GM18858 (cell line): Measurements from ENCODE around the gene UCKL1.
"Not testable (repeated sequence)": the region's sequence is repeated elsewhere in the genome, so short reads cannot be mapped to it uniquely, and the experiment has no call there.

ENCODE experiments used
- ATAC-seq: cut with Tn5 transposase; IDR thresholded peaks from one replicate; pipeline ENCODE4 v1.9.1; 2021; ENCODE audit not compliant: unreplicated experiment

Gene UCKL1

GRCh38 chr20:63944078-63944941, 11.9 kb downstream of the UCKL1 start:
- ATAC-seq = no peak

GRCh38 chr20:63943808-63944077, 12.5 kb downstream of the UCKL1 start:
- no peak for ATAC-seq

DNA sequence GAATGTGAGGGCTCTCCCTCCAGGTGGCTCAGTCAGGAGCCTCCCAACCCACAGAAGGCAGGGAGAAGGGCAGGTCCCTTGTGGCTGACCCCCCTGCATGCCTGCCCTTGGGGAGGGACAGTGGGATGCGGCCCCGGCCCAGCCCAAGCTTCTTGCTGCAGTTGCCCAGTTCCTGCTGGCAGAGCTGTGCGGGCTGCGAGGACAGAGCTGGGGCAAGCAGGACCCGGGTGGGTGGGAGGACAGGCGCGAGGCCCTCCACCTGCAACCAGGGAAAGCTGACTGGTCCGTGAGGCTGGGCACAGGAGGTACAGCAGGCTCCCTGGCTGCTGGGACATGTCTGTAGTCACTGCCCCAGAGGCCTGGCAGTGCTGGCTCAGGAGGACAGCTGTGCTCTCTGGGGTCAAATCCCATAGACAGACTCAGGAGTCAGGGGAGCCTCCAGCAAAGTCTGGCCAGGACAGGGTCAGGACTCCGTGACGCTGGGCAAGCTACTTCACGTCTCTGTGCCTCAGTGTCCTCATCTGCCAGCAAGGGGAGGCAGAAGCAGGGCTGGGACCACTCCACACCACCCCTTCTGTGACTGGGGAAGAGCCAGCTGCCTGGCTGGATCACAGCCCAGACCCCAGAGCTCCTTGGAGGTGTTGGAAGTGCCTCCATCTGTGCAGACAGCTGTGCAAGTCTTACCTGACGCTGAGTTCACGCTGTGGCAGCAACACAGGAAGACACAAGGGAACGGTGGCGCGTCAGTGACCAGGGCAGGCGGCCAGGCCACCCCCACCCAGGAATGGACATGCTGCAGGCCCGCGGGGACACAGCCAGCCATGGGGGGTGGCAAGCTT, 13.0 kb downstream of the UCKL1 start:
- no peak for ATAC-seq

- ATAC-seq = no peak
Measured at GRCh38 chr20:63942250-63942951, 13.8 kb downstream of the UCKL1 start.

DNA sequence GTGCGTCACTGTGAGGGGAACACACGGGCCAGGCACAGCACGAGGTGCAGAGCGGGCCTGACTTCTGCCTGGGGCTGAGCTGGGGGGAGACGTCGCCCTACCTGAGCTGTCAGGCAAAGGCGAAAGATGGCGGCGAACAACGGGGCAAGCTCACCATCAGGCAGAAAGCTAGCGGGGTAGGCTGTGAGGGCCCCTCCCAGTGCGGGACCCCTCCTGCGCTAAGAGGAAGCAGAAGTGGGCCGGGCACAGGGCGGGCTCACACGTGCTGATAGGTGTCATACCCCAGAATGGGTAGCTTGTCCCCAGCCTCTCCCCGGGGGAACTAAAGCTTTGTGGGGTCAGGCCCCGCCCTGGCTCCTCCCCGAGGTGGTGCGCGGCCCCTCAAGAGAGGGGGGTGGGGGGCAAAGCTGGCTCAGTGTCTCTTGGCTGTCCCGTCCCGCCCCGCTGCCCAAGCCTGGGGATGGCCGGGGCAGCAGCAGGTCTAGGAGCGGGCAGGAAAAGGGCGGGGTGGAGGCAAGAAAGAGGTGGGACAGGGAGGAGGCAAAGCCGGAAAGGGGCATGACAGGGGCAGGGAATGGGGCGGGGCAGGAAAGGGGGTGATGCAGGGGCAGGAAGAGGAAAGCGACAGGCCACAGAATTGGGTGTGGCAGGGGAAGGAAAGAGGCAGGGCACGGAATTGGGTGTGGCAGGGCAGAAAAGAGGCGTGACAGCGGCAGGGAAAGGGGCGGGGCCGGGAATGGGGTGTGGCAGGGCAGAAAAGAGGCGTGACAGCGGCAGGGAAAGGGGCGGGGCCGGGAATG, 14.7 kb downstream of the UCKL1 start:
- no peak for ATAC-seq

GRCh38 chr20:63940472-63941266, 15.5 kb downstream of the UCKL1 start:
- no peak for ATAC-seq

GRCh38 chr20:63940071-63940471, 16.1 kb downstream of the UCKL1 start:
- no peak for ATAC-seq

DNA sequence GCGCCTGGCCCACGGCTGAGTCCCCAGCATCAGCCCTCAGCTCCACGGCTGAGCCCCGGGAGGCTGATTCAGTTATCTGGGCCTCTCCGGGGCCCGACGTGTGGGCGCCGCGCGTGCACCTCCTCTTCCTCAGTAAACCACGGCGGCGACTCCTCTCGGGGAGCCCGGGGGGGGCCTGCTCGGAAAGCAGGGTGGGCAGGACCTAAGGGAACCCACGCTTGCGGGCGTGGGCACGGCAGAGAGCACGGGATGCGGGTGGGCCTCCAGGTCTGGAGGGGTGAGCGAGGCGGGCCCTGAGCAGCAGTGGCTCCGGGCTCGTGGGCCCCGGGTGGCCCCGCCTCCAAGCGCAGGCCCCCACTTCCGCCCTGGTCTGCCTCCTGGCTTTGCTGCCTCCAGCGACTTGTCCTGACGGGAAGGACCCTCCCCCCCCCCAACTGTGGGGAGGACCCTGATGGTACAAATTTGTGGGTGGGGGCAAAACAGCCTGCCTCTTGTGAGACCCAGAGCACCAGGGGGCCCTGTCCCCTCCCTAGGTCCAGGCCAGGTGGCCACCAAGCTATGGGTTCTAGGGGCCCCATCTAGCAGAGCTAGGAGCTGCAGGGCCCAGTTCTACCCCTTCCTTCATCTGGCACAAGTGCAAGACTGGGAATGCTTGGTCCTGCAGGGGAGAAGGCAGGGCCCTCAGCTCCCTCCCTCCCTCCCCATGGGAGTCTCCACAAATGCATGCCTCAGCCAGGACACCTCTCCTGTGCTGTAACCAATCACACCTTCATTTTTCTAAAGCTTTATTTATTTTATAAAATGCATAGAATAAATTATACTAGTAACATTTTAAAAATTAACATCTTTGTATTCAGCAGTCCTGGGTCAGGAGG, 16.9 kb downstream of the UCKL1 start:
- ATAC-seq = no peak

DNA sequence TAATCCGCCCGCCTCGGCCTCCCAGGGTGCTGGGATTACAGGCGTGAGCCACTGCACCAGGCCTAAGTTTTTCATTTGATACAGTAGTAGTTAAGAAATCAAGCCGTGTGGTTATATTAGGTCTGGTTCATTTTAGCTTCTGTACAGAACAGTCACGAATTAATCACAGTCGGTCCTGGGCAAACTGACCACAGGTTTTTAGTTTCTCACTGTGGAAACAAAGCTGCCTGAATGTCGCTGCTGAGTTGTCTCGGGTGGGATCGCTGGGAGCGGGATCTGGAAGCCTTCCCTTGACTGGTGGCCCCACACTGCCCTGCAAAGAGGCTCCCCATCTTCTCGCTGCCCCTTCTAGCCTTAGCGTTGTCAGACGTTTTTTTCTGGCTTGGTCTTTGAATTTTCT, 18.6 kb downstream of the UCKL1 start:
- ATAC-seq = no peak

GRCh38 chr20:63935447-63935846, 20.8 kb downstream of the UCKL1 start:
- no peak for ATAC-seq

DNA sequence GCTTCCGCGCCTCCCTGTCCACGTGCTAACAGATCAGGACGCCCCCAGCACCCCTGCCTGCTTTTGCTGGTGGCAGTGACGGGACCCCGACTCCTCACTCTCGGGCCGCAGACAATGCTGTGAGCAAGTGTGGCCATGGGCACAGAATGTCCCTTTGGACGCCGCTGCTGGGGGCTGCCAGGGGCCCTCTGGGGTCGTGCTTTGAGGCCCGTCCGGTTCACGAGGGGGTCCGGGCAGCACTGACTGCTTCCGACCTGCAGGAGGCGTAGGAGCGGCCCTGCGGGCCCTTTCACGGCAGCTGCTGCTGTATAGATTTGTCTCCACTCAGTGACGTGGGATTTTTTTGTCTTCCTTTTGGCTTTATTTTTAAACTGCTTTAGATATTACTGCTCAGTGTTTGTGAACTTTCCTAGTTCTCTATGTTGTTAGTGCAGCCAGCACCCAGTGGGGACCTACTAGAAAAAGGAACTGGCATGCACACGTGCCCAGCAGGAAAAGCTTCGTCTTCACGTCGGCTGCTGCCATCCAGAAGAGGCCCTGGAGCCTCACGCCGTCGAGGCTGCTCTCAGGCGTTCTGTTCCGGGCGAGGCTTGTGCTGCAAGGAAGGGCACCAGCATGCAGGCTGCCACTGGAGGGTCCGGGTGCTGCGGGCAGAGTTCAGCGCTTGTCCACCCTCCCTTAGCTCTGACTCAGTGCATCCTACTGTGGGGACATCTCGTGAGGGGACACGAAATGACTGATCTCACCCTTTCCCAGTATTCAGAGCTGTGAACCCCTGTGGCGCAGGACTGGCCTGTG, 21.7 kb downstream of the UCKL1 start:
- no peak for ATAC-seq

- no peak for ATAC-seq
Measured at GRCh38 chr20:63933646-63934045, 22.6 kb downstream of the UCKL1 start.

DNA sequence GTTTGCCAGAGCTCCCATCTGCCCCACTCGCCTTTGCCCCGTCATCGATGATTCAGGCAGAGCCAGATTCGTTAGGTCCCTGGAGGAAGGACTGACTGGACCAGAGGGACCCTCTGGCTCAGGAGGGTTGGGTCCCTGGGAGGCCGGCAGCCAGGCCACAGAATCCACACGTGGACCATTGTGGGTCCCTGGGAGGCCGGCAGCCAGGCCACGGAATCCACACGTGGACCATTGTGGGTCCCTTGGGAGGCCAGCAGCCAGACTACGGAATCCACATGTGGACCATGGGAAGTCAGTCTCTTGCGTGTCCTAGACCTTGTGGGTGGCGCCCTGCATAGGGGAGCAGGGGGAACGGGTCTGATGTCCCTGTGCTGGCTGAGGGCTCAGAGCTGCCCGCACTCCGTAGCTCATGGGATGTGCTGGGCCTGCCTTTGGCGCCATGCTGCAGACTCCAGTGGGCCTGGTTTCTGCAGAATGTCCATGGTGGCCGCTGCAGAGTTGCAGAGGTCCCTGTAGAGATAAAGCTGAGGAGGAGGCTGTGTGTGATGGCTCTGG, 23.5 kb downstream of the UCKL1 start:
- no peak for ATAC-seq

DNA sequence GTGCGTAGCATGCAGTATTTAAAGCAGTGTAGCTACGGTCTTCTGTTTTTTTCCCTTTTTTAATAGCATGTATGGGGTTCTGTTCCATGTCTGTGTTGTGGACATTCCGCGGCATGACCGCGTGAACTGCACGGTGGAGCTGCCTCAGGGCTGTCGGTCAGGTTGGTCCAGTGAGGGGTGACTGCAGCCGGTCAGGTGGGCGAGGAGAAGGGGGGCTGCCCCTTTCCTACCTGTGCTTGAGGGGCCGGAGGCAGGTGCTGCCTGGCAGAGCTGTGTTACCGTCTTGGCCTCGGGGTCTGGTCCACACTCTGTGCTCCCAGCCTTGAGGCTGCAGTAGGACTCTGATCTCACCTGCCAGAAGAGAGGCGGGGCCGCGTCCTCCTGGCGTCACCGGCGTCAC, 24.5 kb downstream of the UCKL1 start:
- ATAC-seq = no peak

GRCh38 chr20:63930971-63931553, 25.2 kb downstream of the UCKL1 start:
- no peak for ATAC-seq

GRCh38 chr20:63929473-63929883, 26.7 kb downstream of the UCKL1 start:
- ATAC-seq = not testable (repeated sequence)

DNA sequence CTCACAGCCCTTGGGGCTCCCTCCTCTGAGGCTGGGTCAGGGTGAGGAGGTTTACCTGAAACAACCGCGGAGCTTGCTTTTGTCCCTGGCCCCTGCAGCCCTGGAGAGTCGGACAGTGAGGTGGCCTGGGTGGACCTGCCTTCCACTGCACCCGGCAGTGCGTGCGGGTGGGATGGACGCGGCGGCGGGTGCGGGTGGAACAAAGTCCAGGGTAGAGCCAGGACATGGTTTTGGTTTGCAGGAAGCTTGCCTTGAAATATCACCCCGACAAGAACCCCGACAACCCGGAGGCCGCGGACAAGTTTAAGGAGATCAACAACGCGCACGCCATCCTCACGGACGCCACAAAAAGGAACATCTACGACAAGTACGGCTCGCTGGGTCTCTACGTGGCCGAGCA, 27.1 kb downstream of the UCKL1 start:
- ATAC-seq = no peak

DNA sequence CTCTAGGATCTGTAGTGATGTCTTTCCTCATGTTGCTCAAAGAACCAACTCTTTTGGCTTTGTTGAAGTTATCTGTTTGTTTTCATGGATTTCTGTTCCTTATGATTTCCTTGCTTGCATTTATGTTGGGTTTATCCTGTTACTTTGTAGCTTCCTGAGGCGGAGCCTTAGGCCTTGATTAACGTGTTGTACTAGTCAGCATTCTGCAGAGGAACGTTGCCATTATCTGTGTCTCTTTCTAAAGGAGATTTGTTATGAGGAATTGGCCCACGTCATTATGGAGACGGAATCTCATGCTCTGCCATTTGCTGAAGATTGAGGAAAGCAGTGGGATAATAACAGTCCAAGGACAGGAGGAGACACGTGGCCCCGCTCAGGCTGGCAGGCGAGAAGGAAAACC, 29.9 kb downstream of the UCKL1 start:
- no peak for ATAC-seq
